Inflammatory macrophage treated with lipopolysaccharide for 4 hours (primary cell): ENCODE measurements around the gene UBE3B.
A peak's percentile ranks its signal among the peaks of the same experiment; 100 is the strongest.

ENCODE experiments used
- DNase-seq: peaks from one replicate; pipeline ENCODE4 v3.0.0-alpha.2; 2020

Gene UBE3B

GRCh38 chr12:109497675-109498074 lies 20.2 kb downstream of the UBE3B start:
- DNase-seq: no peak

- no peak for DNase-seq
Observed at GRCh38 chr12:109500406-109501185, 23.2 kb downstream of the UBE3B start.

DNA sequence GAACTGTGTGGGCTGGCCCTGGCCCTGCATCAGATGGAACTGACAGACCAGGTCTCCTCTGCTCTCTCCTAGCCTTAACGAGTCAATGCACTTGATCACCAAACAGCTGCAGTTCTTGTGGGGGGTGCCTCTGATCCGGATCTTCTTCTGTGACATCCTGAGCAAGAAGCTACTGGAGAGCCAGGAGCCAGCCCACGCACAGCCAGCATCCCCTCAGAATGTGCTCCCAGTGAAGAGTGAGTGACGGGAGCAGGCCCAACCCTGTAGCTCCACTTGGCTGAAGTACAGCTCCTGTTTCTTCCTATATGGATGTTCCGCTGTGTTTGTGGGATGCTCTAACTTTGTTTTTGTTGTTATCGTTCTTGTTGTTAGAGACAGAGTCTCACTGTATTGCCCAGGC lies 23.9 kb downstream of the UBE3B start:
- no peak for DNase-seq

GRCh38 chr12:109502332-109502731 lies 24.9 kb downstream of the UBE3B start:
- DNase-seq: no peak

DNA sequence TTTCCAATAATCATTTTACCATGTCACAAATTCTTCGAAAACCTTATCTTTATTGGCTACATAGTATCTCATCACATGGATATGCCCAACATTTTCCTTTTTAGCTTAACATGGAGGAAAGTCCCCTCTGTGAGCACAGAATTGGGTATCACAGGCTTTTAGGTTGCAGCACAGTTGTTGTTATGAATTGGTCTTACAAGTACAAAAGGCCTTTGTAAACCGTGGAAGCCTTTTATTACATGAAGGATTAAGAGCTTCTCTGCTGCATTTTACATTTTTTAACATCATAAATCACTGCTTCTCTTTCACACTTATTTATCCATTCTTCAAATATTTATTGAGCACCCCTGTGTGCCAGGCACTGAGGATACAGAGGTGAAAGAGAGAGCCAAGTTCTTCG lies 26.2 kb downstream of the UBE3B start:
- no peak for DNase-seq

DNA sequence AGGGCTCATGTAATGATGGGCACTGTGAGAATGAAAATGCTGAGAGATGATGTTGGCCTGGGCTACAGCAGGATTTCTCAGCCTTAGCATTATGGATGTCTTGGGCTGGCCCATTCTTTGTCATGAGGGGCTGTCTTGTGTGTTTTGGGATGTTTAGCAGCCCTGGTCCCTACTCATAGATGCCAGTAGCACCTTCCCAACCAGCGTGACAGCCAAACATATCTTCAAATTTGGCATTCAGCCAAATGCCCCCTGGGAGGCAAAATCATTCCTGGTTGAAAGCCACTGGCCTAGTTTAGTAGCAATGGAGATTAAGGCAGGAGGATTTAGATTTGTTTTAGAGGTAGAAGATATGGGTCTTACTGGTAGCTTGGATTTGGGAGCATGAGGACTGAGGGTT lies 26.6 kb downstream of the UBE3B start:
- no peak for DNase-seq

- no peak for DNase-seq
Observed at GRCh38 chr12:109510196-109510595, 32.8 kb downstream of the UBE3B start.

GRCh38 chr12:109512608-109513007 lies 35.2 kb downstream of the UBE3B start:
- no peak for DNase-seq

- no peak for DNase-seq
Observed at GRCh38 chr12:109513051-109513450, 35.6 kb downstream of the UBE3B start.

GRCh38 chr12:109513977-109514376 lies 36.5 kb downstream of the UBE3B start:
- no peak for DNase-seq

DNA sequence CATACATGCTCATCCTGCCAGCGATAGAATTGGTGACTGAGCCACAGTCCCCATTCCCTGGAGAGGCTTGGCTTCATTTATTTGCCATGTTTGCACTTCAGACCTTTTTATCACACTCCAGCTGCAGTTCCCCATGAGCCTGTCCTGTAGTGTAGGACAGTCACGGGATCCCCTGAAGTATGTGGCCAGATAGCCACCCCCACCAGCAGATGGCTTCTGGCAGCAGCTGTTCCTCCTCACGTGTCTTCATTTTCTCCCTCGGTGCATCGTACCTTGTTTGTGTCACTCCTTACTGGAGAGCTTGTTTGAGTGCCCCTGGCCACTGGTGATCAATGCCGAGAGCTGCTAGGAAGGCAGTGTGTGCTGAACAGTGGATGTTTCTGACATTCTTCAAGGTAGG lies 40.2 kb downstream of the UBE3B start:
- DNase-seq: no peak

DNA sequence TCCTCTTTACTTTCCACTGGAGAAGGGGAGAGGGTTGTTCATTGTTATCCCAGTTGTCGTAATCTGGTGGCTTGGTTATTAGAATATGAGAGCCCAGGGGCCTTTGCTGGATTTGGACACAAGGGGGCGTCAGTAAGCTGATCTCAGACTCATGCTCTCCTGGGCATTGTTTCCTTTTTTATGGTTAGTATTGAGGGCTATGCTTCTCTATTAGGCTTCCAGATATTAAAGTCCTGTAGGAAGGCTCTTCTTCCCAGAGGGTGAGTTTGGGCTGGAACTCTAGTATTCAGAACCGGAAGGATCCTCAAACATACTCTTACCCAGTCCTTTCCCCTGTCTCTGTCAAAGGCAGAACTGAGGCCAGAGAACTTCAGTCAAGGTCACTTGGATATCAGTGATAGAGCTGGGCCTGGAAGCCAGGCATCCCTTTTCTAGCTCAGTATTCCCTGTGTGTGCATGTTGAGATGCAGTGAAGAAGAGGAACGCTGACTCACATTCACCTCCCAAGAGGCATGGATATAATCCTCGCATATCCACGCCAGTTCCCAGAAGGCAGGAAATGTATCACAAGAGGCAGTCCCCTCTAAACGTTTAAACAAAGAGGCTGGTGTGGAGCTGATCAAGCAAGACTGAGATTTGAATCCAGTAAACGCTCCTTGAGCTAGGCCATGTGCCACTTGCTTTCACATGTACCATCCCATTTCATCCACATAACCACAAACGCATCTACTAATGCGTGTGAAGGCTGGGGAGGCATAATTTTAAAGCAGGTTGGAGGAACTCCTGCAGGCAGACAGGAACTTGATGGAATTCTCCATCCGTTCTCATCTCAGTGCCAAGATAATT lies 41.6 kb downstream of the UBE3B start:
- peak; percentile 49 for DNase-seq

DNA sequence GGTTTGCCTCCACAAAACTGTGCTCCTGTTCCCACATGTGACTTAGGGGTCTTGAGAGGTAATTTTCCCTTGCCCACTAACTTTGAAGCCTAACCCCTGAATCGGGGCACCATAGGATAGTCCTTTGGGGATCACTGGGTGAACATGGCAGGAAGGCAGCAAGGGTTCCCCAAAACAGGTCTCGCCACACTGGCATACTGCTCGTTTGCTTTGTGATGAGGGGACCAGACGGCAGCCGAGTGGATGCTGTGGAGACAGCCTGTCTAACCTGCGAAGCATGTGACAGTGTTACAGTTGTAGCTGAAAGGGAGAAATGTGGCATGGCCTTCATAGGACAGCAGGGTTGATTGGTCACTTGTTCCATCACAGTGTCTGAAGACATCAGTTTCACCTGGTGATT lies 42.4 kb downstream of the UBE3B start:
- DNase-seq: no peak

GRCh38 chr12:109521831-109522230 lies 44.4 kb downstream of the UBE3B start:
- DNase-seq: no peak

- no peak for DNase-seq
Observed at GRCh38 chr12:109523071-109523470, 45.6 kb downstream of the UBE3B start.

- no peak for DNase-seq
Observed at GRCh38 chr12:109523504-109523903, 46.1 kb downstream of the UBE3B start.

- no peak for DNase-seq
Observed at GRCh38 chr12:109524466-109525278, 47.2 kb downstream of the UBE3B start.

GRCh38 chr12:109525279-109525585 lies 47.8 kb downstream of the UBE3B start:
- DNase-seq: no peak

DNA sequence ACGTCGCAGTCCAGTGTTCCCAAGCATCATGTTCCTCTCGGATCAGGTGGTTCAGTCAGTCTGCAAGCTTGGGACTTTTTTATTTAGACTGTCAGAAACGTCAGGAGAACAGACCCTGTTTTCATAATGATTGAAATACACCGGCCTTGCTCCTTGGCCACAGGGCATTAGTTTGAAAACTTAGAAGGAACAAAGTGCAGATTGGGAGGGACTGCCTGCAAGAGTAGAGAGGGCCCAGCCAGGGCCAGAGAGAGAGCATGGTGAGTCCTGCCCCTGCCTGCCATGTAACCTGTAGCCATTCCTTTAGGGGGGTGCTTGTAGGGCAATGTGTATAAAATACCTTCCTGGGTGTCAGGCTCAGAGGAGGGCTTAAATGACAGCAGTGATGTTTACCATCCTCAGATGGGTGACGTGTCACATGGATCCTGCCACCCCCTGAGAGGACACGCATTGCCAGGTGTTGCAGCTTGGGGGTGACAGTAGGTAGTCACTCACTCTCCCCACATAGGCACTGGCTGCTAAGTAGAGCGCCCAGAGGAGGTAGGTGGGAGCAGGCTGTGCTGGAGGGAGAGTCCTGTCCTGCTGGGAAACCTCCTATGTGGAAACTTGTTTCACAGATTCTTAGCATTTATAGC lies 50.2 kb downstream of the UBE3B start:
- no peak for DNase-seq

DNA sequence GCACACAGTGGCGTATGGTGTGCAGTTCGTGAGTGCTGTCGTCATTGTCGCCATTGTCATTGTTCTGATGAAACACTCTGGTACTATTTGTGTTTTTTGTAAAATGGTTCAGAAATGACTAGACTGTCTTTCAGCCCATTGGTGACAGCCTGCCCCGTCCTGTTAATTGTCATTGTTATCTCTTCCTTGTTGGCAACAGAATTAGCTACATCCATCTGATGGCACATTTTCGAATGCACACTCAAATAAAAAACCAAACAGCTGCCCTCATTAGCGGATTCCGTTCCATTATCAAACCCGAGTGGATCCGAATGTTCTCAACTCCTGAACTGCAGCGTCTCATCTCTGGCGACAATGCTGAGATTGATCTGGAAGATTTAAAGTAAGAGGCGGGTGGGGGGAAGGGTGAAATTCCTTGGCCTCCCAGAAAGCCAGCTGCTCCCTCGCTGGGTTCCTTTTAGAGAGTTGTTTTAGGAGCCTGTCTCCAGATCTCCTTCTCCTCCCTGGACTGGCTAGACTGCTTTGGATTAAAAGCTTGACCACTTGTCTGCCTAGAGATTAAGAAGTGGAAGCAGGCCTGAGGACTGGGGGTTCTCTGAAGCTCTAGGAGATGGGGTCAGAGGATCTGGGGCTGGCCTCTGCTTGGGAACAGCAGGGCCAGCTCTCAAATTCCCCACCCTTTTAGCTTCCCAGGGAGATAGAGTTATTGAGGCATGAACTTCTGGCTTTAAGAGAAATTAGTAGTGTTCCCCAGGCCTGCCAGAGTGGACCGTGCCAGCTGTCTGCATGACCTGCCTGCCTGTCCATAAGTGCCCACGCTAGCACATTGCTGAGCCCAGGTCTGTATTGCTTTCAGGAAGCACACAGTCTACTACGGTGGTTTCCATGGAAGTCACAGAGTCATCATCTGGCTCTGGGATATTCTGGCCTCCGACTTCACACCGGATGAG lies 52.5 kb downstream of the UBE3B start:
- no peak for DNase-seq

GRCh38 chr12:109531411-109531810 lies 54.0 kb downstream of the UBE3B start:
- no peak for DNase-seq
